Measurements from ENCODE around the gene SLC9A3. TPM values are rescaled to one million over a fixed set of nuclear protein-coding genes. Genes with fewer than 3 reads are reported as not detected.

SLC9A3 gene
- total and polyA plus RNA-seq, 2 of the 13 experiments (the other 11 are each of a cell fraction or from before 2014, with no cell fraction given) = 1.5 to 1.8 TPM

DNA sequence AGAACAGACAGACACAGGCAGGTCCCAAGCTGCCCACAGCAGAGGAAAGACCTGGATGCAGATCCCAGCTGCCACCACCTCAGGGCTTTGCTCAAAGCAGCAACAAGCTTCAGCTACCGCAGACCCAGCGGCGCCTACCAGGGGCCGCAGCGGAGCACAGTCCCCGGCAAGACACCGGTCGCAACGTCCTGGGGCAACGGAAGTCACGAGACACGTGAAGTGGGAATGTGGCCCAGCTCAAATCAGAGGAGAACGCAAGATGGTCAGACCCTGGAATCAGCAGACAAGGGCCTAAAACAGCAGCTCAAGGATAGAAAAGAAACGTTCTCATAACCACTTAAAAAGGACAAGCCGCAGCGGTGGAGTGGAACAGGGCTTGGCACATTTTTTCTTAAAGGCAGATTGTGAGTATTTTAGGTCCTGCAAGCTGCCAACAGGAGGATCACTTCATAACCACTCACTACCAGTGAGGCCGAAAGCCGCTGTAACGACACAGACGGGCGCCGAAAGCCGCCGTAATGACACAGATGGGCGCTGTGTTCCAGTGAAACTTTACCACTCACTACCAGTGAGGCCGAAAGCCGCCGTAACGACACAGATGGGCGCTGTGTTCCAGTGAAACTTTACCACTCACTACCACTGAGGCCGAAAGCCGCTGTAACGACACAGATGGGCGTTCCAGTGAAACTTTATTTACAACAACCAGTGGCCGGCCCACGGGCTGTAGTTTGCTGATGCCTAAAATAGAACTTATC is 21.7 kb downstream of the SLC9A3 start:
- Histone ChIP-seq H3K4me2 (ENCODE audit: low read depth, low read length) (no peak overlapping the region), H3K36me3 (replicated peaks in 1 of 2; ENCODE audit: control insufficient read depth in 1 of 2, insufficient read depth in 2 of 2, low read length in 2 of 2) (no peaks in the 10 kb centered on the region), H3K79me2 (ENCODE audit: insufficient read depth, low read length) (no peaks in the 10 kb centered on the region), H3K9ac (ENCODE audit: insufficient read depth, low read depth, low read length) (no peak overlapping the region), H3K4me1 (ENCODE audit: insufficient read depth, low read length) (peaks cover 8% of the 10 kb centered on the region), H3K27ac (ENCODE audit: extremely low read length, insufficient read depth, low read length) (no peak overlapping the region), H3K27me3 (ENCODE audit: control insufficient read depth in 1 of 2, insufficient read depth in 2 of 2, low read length in 2 of 2) (peaks cover 17 to 73% of the 10 kb centered on the region in 2 experiments), H3K9me3 (ENCODE audit: low read length) (no peaks in the 10 kb centered on the region), H4K20me1 (ENCODE audit: insufficient read depth, low read length) (0 out of 2 replicates have a peak, but pooled peaks cover 3% of the 10 kb centered on the region), H2AFZ (ENCODE audit: low read length) (no peak overlapping the region), H3K4me3 (replicated peaks in 1 of 3; ENCODE audit: insufficient read depth in 1 of 3, low read depth in 2 of 3, low read length in 3 of 3) (no peak overlapping the region)
- BruUV-seq (replicated peaks) = no TSS peak
- no peak for DNase-seq (ENCODE audit: low spot score)
- ChIA-PET POLR2A (no interaction called here), CTCF (ENCODE audit: low intra/inter-chr PET ratio, low total read pairs) (no interaction called here)
- TF ChIP-seq ZNF782 (CRISPR knock-in tag; IDR thresholded peaks at IDR 0.05; ENCODE audit: borderline replicate concordance) (no peak), ZNF503 (CRISPR knock-in tag; IDR thresholded peaks at IDR 0.05) (no peak), ZNF530 (CRISPR knock-in tag; IDR thresholded peaks at IDR 0.05; ENCODE audit: low read depth) (no peak), GTF2F1 (IDR thresholded peaks at IDR 0.05; ENCODE audit: low read length) (no peak), LCORL (IDR thresholded peaks at IDR 0.05) (no peak), LCORL (CRISPR knock-in tag; IDR thresholded peaks at IDR 0.05) (no peak), ZNF83 (CRISPR knock-in tag; IDR thresholded peaks at IDR 0.05; ENCODE audit: borderline replicate concordance) (no peak), MIER2 (CRISPR knock-in tag; IDR thresholded peaks at IDR 0.05) (no peak), ZNF709 (CRISPR knock-in tag; IDR thresholded peaks at IDR 0.05) (no peak), SP4 (CRISPR knock-in tag; IDR thresholded peaks at IDR 0.05) (no peak), TBL1XR1 (IDR thresholded peaks at IDR 0.05; ENCODE audit: borderline replicate concordance, low read length, partially characterized antibody) (no peak), GATAD1 (CRISPR knock-in tag; IDR thresholded peaks at IDR 0.05) (no peak), SETDB1 (CRISPR knock-in tag; IDR thresholded peaks at IDR 0.05; ENCODE audit: borderline replicate concordance) (no peak)
- TF ChIP-seq, protein P1, sequence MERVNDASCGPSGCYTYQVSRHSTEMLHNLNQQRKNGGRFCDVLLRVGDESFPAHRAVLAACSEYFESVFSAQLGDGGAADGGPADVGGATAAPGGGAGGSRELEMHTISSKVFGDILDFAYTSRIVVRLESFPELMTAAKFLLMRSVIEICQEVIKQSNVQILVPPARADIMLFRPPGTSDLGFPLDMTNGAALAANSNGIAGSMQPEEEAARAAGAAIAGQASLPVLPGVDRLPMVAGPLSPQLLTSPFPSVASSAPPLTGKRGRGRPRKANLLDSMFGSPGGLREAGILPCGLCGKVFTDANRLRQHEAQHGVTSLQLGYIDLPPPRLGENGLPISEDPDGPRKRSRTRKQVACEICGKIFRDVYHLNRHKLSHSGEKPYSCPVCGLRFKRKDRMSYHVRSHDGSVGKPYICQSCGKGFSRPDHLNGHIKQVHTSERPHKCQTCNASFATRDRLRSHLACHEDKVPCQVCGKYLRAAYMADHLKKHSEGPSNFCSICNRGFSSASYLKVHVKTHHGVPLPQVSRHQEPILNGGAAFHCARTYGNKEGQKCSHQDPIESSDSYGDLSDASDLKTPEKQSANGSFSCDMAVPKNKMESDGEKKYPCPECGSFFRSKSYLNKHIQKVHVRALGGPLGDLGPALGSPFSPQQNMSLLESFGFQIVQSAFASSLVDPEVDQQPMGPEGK (CRISPR knock-in tag; IDR thresholded peaks at IDR 0.05) = no peak
- in situ Hi-C loops (cut with HindIII; ENCODE audit: extremely low pct_ligation_motif_present, low pct_unique_long_range_greater_than_20kb) = no loop called here
- WGBS (ENCODE audit: low lambda C conversion rate) = 72% methylated on average over 32 of the region's 36 CpGs
- ATAC-seq = peak; percentile 36; the same call in 2 of the 3 replicates
- FAIRE-seq = no peak
- intact Hi-C loops (cut with micrococcal nuclease; ENCODE audit: unreplicated experiment) = no loop called here

All from HepG2 (cell line).